ENCODE results near the gene TFDP2. TPM values are rescaled to one million over a fixed set of nuclear protein-coding genes. Genes with fewer than 3 reads are reported as not detected.
"Not testable (repeated sequence)": the region's sequence is repeated elsewhere in the genome, so short reads cannot be mapped to it uniquely, and the experiment has no call there.

Gene TFDP2
- total RNA-seq, 1 donor: 93.7 TPM

DNA sequence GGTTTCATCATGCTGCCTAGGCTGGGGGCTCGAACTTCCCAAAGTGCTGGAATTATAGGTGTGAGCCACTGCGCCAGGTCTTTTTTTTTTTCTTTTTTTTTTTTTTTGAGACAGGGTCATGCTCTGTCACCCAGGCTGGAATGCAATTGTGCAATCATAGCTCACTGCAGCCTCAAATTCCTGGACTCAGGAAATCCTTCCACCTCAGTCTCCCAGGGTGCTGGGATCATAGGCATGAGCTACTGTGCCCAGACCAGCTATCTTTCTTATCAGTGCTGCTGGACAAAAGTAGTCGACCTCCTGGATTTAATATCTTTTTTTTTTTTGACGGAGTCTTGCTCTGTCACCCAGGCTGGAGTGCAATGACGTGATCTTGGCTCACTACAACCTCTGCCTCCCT lies 60.8 kb downstream of the TFDP2 start:
- no peak for DNase-seq (ENCODE audit: low read depth)
- no peak overlapping the region for H3K4me3 ChIP-seq (ENCODE audit: low read depth, low read length)
- TF ChIP-seq, protein P1, sequence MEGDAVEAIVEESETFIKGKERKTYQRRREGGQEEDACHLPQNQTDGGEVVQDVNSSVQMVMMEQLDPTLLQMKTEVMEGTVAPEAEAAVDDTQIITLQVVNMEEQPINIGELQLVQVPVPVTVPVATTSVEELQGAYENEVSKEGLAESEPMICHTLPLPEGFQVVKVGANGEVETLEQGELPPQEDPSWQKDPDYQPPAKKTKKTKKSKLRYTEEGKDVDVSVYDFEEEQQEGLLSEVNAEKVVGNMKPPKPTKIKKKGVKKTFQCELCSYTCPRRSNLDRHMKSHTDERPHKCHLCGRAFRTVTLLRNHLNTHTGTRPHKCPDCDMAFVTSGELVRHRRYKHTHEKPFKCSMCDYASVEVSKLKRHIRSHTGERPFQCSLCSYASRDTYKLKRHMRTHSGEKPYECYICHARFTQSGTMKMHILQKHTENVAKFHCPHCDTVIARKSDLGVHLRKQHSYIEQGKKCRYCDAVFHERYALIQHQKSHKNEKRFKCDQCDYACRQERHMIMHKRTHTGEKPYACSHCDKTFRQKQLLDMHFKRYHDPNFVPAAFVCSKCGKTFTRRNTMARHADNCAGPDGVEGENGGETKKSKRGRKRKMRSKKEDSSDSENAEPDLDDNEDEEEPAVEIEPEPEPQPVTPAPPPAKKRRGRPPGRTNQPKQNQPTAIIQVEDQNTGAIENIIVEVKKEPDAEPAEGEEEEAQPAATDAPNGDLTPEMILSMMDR (IDR thresholded peaks at IDR 0.05; ENCODE audit: insufficient read depth, low read depth, low read length): no peak

DNA sequence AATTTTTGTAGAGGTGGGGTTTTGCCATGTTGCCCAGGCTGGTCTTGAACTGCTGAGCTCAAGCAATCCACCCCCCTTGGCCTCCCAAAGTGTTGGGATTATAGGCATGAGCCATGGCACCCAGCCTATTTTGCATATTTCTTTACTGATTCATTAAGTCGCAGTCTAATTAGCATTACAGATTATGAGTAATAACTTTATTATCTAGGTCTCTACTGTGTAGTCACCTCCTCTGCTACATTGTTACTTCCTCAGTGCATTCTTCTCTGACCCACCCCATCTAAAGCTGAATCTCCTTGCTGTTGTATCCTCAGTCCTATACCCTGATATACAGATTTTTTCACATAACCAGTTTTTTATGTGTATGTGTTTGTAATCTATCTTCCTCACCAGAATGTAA lies 61.7 kb downstream of the TFDP2 start:
- DNase-seq (ENCODE audit: low read depth): peak; percentile 16
- no peak overlapping the region for H3K4me3 ChIP-seq (ENCODE audit: low read depth, low read length)
- TF ChIP-seq, protein P1 (IDR thresholded peaks at IDR 0.05; ENCODE audit: insufficient read depth, low read depth, low read length): no peak

DNA sequence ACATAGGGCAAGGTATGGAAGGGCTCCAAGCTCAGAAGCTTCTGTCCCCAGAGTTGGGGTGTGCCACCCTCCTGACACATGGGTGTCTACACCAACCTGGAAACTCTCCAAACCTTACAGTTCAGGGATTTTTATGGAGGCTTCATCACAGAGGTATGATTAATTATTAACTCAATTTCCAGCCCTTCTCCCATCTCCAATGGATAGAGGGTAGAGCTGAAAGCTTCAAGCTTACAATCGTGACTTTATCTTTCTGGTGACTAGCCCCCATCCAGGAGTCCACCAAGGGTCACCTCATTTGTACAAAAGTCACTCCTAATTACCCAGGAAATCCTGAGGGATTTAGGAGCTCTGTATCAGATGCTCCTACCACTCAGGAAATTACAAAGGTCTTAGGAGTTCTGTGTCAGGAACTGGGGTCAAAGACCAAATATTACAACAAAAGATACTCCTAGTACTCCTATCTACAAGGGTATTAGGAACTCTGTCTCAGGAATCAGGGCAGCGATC lies 62.7 kb downstream of the TFDP2 start:
- H3K4me3 ChIP-seq (ENCODE audit: low read depth, low read length): no peak overlapping the region
- TF ChIP-seq, protein P1 (IDR thresholded peaks at IDR 0.05; ENCODE audit: insufficient read depth, low read depth, low read length): no peak
- DNase-seq (ENCODE audit: low read depth): no peak

DNA sequence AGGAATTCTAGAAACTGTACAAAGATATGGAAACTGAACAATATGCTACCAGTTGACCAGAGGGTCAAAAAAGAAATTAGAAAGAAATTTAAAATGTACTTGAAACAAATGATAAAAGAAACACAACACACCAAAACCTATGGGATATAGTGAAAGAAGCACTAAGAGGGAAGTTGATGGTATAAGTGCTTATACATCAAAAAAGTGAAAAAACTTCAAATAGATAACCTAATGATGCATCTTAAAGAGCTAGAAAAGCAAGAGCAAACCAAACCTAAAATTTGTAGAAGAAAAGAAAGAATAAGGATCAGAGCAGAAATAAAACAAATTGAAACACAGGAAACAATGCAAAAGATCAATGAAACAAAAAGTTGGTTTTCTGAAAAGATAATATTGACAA lies 68.2 kb downstream of the TFDP2 start:
- H3K4me3 ChIP-seq (ENCODE audit: low read depth, low read length): no peak overlapping the region
- TF ChIP-seq, protein P1 (IDR thresholded peaks at IDR 0.05; ENCODE audit: insufficient read depth, low read depth, low read length): no peak

DNA sequence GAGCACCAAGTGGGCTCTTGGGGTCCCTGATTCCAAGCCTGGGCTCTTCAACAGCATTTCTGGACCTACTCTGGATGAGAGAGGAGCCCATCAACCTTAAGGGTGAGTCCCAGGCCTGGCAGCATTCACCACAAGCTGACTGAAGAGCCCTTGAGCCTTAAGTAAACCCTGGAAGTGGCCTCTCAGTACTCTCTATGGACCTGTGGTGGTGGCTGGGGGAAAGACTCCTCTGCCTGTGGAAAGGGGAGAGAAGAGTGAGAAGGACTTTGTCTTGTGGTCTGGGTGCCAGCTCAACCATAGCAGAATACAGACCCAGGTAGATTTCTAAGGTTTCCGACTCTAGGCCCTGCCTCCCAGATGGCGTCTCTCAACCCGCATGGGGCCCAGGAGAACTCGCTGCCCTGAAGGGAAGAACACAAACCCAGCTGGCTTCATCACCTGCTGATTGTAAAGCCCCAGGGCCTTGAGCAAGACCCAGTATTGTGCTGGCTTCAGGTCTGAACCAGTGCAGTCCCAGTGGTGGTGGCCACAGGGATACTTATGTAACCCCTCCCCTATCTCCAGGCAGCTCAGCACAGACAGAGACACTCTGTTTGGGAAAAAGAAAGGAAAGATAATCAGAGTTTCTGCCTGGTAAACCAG lies 71.4 kb downstream of the TFDP2 start:
- DNase-seq (ENCODE audit: low read depth): no peak
- no peak overlapping the region for H3K4me3 ChIP-seq (ENCODE audit: low read depth, low read length)
- TF ChIP-seq, protein P1 (IDR thresholded peaks at IDR 0.05; ENCODE audit: insufficient read depth, low read depth, low read length): no peak

More for the DNA sequence above, 68.2 kb downstream of the TFDP2 start:
- DNase-seq (ENCODE audit: low read depth): no peak

DNA sequence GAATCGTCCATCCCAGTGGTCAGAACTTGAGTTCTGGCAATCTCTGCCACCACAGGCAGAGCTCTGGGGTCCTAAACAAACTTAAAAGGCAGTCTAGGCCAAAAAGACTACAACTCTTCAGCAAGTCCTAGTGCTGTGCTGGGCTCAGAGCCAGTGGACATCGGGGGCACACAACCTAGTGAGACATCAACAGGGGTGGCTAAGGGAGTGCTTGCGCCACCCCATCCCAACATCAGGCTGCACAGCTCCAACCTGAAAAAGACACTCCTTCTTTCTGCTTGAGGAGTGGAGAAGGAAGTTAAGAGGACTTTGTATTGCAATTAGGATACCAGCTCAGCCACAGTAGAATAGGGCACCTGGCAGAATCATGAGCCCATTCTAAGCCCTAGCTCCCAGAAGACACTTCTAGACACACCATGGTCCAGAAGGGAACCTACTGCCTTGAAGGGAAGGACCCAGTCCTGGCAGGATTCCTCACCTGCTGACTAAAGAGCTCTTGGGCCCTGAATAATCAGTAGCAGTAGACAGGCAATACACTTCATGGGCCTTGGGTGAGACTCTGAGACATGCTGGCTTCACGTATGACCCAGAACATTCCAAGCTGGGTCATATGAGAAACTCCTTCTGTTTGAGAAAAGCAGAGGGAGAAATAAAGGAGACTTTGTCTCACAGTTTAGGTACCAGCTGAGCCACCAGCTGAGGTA lies 72.0 kb downstream of the TFDP2 start:
- TF ChIP-seq, protein P1 (IDR thresholded peaks at IDR 0.05; ENCODE audit: insufficient read depth, low read depth, low read length): no peak
- H3K4me3 ChIP-seq (ENCODE audit: low read depth, low read length): no peak overlapping the region
- no peak for DNase-seq (ENCODE audit: low read depth)

DNA sequence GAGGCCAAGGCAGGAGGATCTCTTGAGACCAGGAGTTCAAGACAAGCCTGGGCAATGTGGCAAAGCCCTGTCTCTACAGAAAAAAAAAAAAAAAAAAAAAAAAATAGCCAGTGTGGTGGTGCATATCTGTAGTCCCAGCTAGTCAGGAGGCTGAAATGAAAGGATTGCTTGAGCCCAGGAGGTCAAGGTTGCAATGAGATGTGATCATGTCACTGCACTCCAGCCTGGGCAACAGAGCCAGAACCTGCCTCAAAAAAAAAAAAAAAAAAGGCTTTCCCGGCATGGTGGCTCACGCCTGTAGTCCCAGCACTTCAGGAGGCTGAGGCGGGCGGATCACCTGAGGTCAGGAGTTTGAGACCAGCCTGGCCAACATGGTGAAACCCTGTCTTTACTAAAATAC lies 73.7 kb downstream of the TFDP2 start:
- DNase-seq (ENCODE audit: low read depth); H3K4me3 ChIP-seq (ENCODE audit: low read depth, low read length): not testable (repeated sequence)

Measured in fibroblast of villous mesenchyme (primary cell).